H1 (cell line): Measurements from ENCODE around the gene RIMBP2. TPM values are rescaled to one million over a fixed set of nuclear protein-coding genes. Genes with fewer than 3 reads are reported as not detected.

Experiments used
- CHD7 ChIP-seq: fragments of 300-600 bp; sonication (generic); IDR thresholded peaks from 2 replicates; pipeline ENCODE4 v1.7.1; 2012; ENCODE audit warnings: low read length, moderate library complexity, mild to moderate bottlenecking, inconsistent platforms; ENCODE audit not compliant: insufficient replicate concordance
- CTBP2 ChIP-seq: IDR thresholded peaks from 2 replicates; pipeline ENCODE4 v1.7.0; 2011; ENCODE audit warnings: borderline replicate concordance, mild to moderate bottlenecking, moderate library complexity, mixed read lengths, low read length; ENCODE audit not compliant: insufficient read depth, insufficient read length
- POLR2A ChIP-seq, 2 experiments: IDR thresholded peaks; 1 replicate in 1 of 2; 2 replicates in 1 of 2; pipeline ENCODE4 v1.6.1; 2011; ENCODE audit warnings: low read depth in 2 of 2, low read length in 2 of 2, mild to moderate bottlenecking in 2 of 2; ENCODE audit errors: control extremely low read depth in 1 of 2
- USF2 ChIP-seq: IDR thresholded peaks from 2 replicates; pipeline ENCODE4 v1.6.1; 2011; ENCODE audit warnings: low read length, improper control_type of control experiment
- polyA plus RNA-seq, 7 experiments: library from polyadenylated mRNA; depleted of rRNA in 3 of 7; stranded (reverse) in 5 of 7; unstranded in 2 of 7; fragments of >200 nt in 5 of 7; fragments of 200-250 nt in 2 of 7; gene quantifications; 1 replicate in 5 of 7; 2 replicates in 1 of 7; 4 replicates in 1 of 7; pipeline versions ENCODE4 v1.2.1 to v1.2.3, GENCODE V29; 2011 to 2013; ENCODE audit warnings: missing spikeins in 2 of 7, mixed read lengths in 2 of 7
- total RNA-seq: library from RNA; stranded (reverse); fragmentation: NEBNext Ultra II Directional; extraction: Animal tissue kit (Norgen Biotek cat#: 25700); gene quantifications from 2 replicates; pipeline ENCODE4 v1.2.1, GENCODE V29; 2021

Gene RIMBP2
- total and polyA plus RNA-seq, 2 of the 8 experiments (the other 6 are each of a cell fraction or from before 2014, with no cell fraction given): 0.18 to 0.65 TPM

GRCh38 chr12:130433834-130434233 is 282.3 kb downstream of the RIMBP2 start (continued):
- TF ChIP-seq CHD7: no peak
- TF ChIP-seq POLR2A (IDR thresholded peaks at IDR 0.05; ENCODE audit: control extremely low read depth in 1 of 2, low read depth in 2 of 2, low read length in 2 of 2): no peak
- TF ChIP-seq CTBP2: no peak
- TF ChIP-seq USF2: no peak
